ENCODE results near the gene ADAMTS9.

GRCh38 chr3:64654013-64654412, 33.8 kb downstream of the ADAMTS9 start:
- no peak for TF ChIP-seq NFE2L2 (conservative IDR thresholded peaks at IDR 0.05; ENCODE audit: low read length)
- no peak for TF ChIP-seq CTCF (IDR thresholded peaks at IDR 0.05)
- no peak for TF ChIP-seq REST (IDR thresholded peaks at IDR 0.05)
- no peak for TF ChIP-seq RFX5 (IDR thresholded peaks at IDR 0.05)
- no peak for TF ChIP-seq POLR2A (IDR thresholded peaks at IDR 0.05; ENCODE audit: low read length)
- TF ChIP-seq RAD21 (conservative IDR thresholded peaks at IDR 0.05 in 1 of 2, IDR thresholded peaks at IDR 0.05 in 1 of 2) = no peak
- TF ChIP-seq BHLHE40 (IDR thresholded peaks at IDR 0.05; ENCODE audit: low read depth, low read length) = no peak
- no peak for TF ChIP-seq ELK1 (IDR thresholded peaks at IDR 0.05; ENCODE audit: low read depth, low read length)
